HG03354 (cell line): ENCODE data around the gene MSN.

Experiments used
- ATAC-seq: cut with Tn5 transposase; IDR thresholded peaks from one replicate; pipeline ENCODE4 v1.9.1; 2021; ENCODE audit warnings: mild to moderate bottlenecking; ENCODE audit not compliant: unreplicated experiment, poor library complexity, severe bottlenecking

The MSN gene

DNA sequence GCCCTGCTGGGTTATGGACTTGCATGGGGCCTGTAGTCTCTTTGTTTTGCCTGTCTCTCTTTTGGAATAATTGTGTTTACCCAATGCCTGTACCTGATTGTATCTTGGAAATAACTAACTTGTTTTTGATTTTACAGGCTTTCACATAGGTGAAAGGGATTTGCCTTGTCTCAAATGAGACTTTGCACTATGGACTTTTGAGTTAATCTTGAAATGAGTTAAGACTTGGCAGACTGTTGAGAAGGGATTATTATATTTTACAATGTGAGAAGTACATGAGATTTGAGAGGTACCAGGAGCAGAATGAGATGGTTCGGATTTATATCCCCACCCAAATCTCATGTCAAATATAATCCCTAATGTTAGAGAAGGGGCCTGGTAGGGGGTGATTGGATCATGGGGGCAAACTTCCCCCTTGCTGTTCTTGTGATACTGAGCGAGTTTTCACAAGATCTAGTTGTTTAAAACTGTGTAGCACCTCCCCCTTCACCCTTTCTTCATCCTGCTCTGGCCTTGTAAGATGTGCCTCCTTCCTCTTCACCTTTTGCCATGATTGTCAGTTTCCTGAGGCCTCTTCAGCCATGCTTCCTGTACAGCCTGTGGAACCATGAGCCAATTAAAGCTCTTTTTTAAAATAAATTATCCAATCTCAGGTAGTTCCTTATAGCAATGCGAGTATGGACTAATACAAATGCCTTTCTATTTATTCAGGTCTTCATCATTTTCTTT is 102.3 kb downstream of the MSN start:
- no peak for ATAC-seq

DNA sequence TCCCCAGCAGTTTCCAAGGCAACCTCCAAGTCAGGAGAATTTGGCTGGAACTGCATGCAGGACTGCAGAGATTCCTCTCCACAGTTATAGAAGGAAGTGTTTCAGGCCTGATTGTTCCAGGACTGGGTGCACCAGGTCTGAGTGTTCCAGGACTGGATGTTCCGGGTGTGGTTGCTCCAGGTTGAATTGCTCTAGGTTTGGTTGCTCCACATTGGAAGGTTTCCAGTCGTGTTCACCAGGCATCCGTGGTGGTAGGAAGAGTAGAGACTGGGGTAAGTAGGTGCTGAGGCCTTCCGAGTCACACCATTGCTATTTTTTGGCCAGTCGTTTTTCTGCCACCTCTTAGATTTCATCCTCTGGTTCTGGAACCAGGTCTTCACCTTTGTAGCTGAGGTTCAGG is 105.4 kb downstream of the MSN start:
- no peak for ATAC-seq

DNA sequence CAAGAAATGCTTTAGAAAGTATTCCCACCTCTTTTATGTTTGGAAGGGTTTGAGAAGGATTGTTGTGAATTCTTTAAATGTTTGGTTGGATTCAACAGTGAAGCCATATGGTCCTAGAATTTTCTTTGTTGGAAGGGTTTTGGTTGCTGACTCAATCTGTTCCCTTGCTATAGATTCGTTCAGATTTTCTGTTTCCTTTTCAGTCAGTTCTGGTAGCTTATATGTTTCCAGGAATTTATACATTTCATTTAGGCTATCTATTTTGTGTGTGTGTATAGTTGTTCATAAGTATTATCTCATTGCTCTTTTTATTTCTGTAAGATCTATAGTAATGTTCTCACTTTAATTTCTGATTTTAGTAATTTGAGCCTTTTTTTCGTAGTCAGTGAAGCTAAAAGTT is 114.4 kb downstream of the MSN start:
- no peak for ATAC-seq

DNA sequence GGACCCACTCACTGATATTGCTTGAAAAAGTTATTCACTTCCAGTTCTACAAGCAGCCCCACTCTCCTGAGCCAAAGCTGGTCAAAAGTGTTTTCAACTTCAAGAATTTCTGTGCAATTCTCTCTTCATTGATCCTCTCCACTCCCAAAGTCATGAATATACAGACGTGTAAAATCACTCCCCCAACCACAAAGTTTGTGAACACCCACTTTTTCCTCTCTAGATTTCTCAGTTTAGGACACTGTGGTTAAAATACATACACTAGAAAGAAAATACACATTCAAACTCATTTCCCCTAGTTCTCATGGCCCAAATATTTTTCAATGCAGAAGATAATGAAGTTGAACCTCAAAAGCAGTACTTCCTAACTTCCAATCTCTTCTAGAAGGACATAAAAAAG is 116.3 kb downstream of the MSN start:
- ATAC-seq = no peak
